Large intestine (tissue), 3 donors: ENCODE results near the gene MRPS21. TPM values are rescaled to one million over a fixed set of nuclear protein-coding genes. Genes with fewer than 3 reads are reported as not detected.
A peak's percentile ranks its signal among the peaks of the same experiment; 100 is the strongest.
"Not testable (repeated sequence)": the region's sequence is repeated elsewhere in the genome, so short reads cannot be mapped to it uniquely, and the experiment has no call there.

Source experiments
- DNase-seq, 2 donors: peaks; one replicate each; pipeline versions ENCODE4 v3.0.0 to v3.0.0-alpha.2; 2013
- H3K27ac ChIP-seq: one replicate; pipeline ENCODE4 v1.5.1; 2013; ENCODE audit warnings: low read length
- H3K27me3 ChIP-seq: 2 replicates; pipeline ENCODE4 v1.6.1; 2013; ENCODE audit warnings: low read length; ENCODE audit not compliant: control insufficient read depth, insufficient read depth
- H3K36me3 ChIP-seq: 2 replicates; pipeline ENCODE4 v1.6.1; 2013; ENCODE audit warnings: low read length; ENCODE audit not compliant: control insufficient read depth, insufficient read depth
- H3K4me1 ChIP-seq: one replicate; pipeline ENCODE4 v1.6.1; 2013; ENCODE audit warnings: low read length; ENCODE audit not compliant: control insufficient read depth, insufficient read depth
- H3K4me3 ChIP-seq: one replicate; pipeline ENCODE4 v1.5.1; 2013; ENCODE audit warnings: low read length
- H3K9me3 ChIP-seq: one replicate; pipeline ENCODE4 v1.6.1; 2013; ENCODE audit warnings: mild to moderate bottlenecking, low read depth, low read length, moderate library complexity; ENCODE audit not compliant: control insufficient read depth
- WGBS: methylation state at CpG from one replicate; pipeline ENCODE4 v1.1.5; 2013; ENCODE audit warnings: low lambda C conversion rate; ENCODE audit not compliant: insufficient coverage; 5-methylcytosine and 5-hydroxymethylcytosine counted together
- polyA plus RNA-seq: library from polyadenylated mRNA; unstranded; fragments of 120-200 nt; gene quantifications from one replicate; pipeline ENCODE4 v1.2.1, GENCODE V29; 2013

Gene MRPS21
- polyA plus RNA-seq, 1 donor = 55.3 TPM

GRCh38 chr1:150308585-150308984 is 14.9 kb downstream of the MRPS21 start:
- not testable (repeated sequence) for H3K27me3 ChIP-seq, H3K4me3 ChIP-seq, H3K9me3 ChIP-seq, H3K27ac ChIP-seq, H3K4me1 ChIP-seq, DNase-seq
- H3K36me3 ChIP-seq = peaks cover 20% of the 10 kb centered on the region
- 96% methylated on average over 2 of the region's 9 CpGs for WGBS

GRCh38 chr1:150309758-150310508 is 16.3 kb downstream of the MRPS21 start:
- Histone ChIP-seq H3K27me3 (no peaks in the 10 kb centered on the region), H3K27ac (no peak overlapping the region), H3K36me3 (peaks cover 16% of the 10 kb centered on the region), H3K4me1 (no peaks in the 10 kb centered on the region), H3K9me3 (no peaks in the 10 kb centered on the region), H3K4me3 (no peak overlapping the region)
- no peak for DNase-seq
- WGBS = 80% methylated on average over 1 of the region's 10 CpGs

DNA sequence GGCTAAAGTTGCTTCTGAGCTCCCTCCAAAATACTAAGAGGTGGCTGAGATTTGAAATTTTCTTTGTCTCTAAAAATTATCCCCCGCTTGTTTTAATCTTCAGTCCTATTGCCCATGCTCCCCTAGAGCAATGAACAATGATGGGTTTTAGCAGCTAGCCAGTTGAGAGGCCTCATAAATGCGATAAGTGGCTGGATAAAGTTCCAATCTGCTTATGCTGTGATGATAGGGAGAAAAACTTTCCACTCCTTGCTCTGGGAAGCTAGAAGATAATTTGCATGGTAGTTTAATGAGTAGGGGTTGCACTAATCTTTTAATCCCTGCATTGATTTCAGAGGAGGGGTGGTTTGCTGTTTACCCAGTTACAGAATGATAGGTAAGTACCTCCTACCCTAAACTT is 18.1 kb downstream of the MRPS21 start:
- H3K27ac ChIP-seq = no peak overlapping the region
- no peak for DNase-seq
- WGBS = no CpG with 5 or more reads among the region's 2 CpGs

GRCh38 chr1:150314691-150315090 is 21.0 kb downstream of the MRPS21 start:
- DNase-seq, H3K9me3 ChIP-seq, H3K36me3 ChIP-seq, H3K27me3 ChIP-seq, H3K27ac ChIP-seq, H3K4me3 ChIP-seq, H3K4me1 ChIP-seq: not testable (repeated sequence)
- 80% methylated on average over 1 of the region's 4 CpGs for WGBS

More for the DNA sequence above, 18.1 kb downstream of the MRPS21 start:
- Histone ChIP-seq H3K4me3 (no peak overlapping the region), H3K9me3 (no peaks in the 10 kb centered on the region), H3K36me3 (peaks cover 16% of the 10 kb centered on the region), H3K4me1 (no peaks in the 10 kb centered on the region), H3K27me3 (no peaks in the 10 kb centered on the region)

- Histone ChIP-seq H3K27ac (peak overlapping the region; percentile 69), H3K4me1 (no peaks in the 10 kb centered on the region), H3K4me3 (peak overlapping the region; percentile 84), H3K27me3 (no peaks in the 10 kb centered on the region), H3K9me3 (no peaks in the 10 kb centered on the region), H3K36me3 (peaks cover 8% of the 10 kb centered on the region)
- no CpG with 5 or more reads among the region's 8 CpGs for WGBS
- DNase-seq = no peak
Observed at GRCh38 chr1:150320667-150320978, 27.0 kb downstream of the MRPS21 start.

- no peak for DNase-seq
- H3K36me3 ChIP-seq = peaks cover 19% of the 10 kb centered on the region
- H3K4me3 ChIP-seq = peak overlapping the region; percentile 84
- no peaks in the 10 kb centered on the region for H3K27me3 ChIP-seq
- no peaks in the 10 kb centered on the region for H3K4me1 ChIP-seq
- WGBS = 0% methylated on average over 5 of the region's 9 CpGs
- no peaks in the 10 kb centered on the region for H3K9me3 ChIP-seq
- H3K27ac ChIP-seq = peak overlapping the region; percentile 69
Observed at GRCh38 chr1:150321826-150322166, 28.1 kb downstream of the MRPS21 start.

GRCh38 chr1:150322310-150322709 is 28.6 kb downstream of the MRPS21 start:
- H3K27me3 ChIP-seq = no peaks in the 10 kb centered on the region
- no peaks in the 10 kb centered on the region for H3K9me3 ChIP-seq
- H3K27ac ChIP-seq = no peak overlapping the region
- no peak for DNase-seq
- no CpG with 5 or more reads among the region's 3 CpGs for WGBS
- peak overlapping the region; percentile 84 for H3K4me3 ChIP-seq
- no peaks in the 10 kb centered on the region for H3K4me1 ChIP-seq
- peaks cover 21% of the 10 kb centered on the region for H3K36me3 ChIP-seq

DNA sequence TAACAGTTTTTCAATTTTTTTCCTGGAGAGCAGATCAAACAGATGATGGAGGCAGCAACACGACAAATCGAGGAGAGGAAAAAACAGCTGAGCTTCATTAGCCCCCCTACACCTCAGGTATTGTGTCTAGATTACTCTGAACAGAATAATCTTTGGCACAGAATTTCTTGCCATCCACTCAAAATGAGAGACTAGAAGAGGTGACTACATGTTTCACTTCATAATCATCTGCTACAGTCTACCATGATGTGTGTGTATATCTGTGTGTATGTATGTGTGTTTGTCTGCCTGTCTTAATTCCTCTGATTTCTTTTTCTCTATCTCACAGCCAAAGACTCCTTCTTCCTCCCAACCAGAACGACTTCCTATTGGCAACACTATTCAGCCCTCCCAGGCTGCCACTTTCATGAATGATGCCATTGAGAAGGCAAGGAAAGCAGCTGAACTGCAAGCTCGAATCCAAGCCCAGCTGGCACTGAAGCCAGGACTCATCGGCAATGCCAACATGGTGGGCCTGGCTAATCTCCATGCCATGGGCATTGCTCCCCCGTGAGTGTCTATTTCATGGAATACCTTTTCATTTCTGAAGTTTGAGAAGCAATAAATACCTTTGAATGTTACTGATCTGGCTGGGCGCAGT is 39.1 kb downstream of the MRPS21 start:
- DNase-seq = no peak
- Histone ChIP-seq H3K9me3 (no peaks in the 10 kb centered on the region), H3K4me1 (no peaks in the 10 kb centered on the region), H3K27ac (no peak overlapping the region), H3K36me3 (peaks cover 81% of the 10 kb centered on the region), H3K4me3 (no peak overlapping the region), H3K27me3 (no peaks in the 10 kb centered on the region)
- WGBS = 100% methylated on average over 2 of the region's 7 CpGs

GRCh38 chr1:150346316-150346715 is 52.7 kb downstream of the MRPS21 start:
- no peaks in the 10 kb centered on the region for H3K27me3 ChIP-seq
- DNase-seq = no peak
- WGBS = 100% methylated on average over 1 of the region's 4 CpGs
- peaks cover 64% of the 10 kb centered on the region for H3K36me3 ChIP-seq
- H3K4me3 ChIP-seq = no peak overlapping the region
- H3K4me1 ChIP-seq = no peaks in the 10 kb centered on the region
- no peak overlapping the region for H3K27ac ChIP-seq
- no peaks in the 10 kb centered on the region for H3K9me3 ChIP-seq

GRCh38 chr1:150352866-150353265 is 59.2 kb downstream of the MRPS21 start:
- no peak overlapping the region for H3K4me3 ChIP-seq
- WGBS = 100% methylated on average over 2 of the region's 4 CpGs
- no peak overlapping the region for H3K27ac ChIP-seq
- H3K4me1 ChIP-seq = no peaks in the 10 kb centered on the region
- DNase-seq = no peak
- H3K9me3 ChIP-seq = no peaks in the 10 kb centered on the region
- peaks cover 44% of the 10 kb centered on the region for H3K36me3 ChIP-seq
- H3K27me3 ChIP-seq = no peaks in the 10 kb centered on the region
